ENCODE results near the gene NME4.

Gene NME4

DNA sequence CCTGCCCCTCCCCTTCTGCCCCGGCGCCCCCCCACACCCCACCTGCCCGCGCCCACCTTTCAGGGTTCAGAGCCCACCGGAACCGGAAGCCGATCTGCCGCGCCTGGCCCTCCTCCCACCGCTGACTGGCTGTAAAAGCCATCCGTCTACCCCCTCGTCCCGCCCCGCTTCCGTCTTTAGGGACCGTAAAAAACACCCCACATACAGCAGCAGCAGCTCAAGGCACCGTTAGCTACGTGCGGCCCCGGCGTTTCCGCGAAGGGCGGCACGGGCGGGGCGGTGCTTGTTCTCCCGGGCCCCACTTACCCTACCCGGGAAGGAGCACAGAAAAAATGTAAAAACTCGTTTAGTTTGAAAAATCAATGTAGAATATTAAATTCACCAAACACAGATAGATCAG, 26.6 kb upstream of the NME4 start, which contains the start of gene MRPL28:
TSS of gene MRPL28 (minus strand) at position 96 of the 400 bp plus-strand sequence. CDS start 320 bp downstream, outside the sequence.
- TF ChIP-seq ZFX (IDR thresholded peaks at IDR 0.05; ENCODE audit: borderline replicate concordance) = no peak
- TF ChIP-seq, protein P1, sequence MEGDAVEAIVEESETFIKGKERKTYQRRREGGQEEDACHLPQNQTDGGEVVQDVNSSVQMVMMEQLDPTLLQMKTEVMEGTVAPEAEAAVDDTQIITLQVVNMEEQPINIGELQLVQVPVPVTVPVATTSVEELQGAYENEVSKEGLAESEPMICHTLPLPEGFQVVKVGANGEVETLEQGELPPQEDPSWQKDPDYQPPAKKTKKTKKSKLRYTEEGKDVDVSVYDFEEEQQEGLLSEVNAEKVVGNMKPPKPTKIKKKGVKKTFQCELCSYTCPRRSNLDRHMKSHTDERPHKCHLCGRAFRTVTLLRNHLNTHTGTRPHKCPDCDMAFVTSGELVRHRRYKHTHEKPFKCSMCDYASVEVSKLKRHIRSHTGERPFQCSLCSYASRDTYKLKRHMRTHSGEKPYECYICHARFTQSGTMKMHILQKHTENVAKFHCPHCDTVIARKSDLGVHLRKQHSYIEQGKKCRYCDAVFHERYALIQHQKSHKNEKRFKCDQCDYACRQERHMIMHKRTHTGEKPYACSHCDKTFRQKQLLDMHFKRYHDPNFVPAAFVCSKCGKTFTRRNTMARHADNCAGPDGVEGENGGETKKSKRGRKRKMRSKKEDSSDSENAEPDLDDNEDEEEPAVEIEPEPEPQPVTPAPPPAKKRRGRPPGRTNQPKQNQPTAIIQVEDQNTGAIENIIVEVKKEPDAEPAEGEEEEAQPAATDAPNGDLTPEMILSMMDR (IDR thresholded peaks at IDR 0.05) = no peak
- peak within 1 kb of the TSS; percentile 71 for H3K27ac ChIP-seq

DNA sequence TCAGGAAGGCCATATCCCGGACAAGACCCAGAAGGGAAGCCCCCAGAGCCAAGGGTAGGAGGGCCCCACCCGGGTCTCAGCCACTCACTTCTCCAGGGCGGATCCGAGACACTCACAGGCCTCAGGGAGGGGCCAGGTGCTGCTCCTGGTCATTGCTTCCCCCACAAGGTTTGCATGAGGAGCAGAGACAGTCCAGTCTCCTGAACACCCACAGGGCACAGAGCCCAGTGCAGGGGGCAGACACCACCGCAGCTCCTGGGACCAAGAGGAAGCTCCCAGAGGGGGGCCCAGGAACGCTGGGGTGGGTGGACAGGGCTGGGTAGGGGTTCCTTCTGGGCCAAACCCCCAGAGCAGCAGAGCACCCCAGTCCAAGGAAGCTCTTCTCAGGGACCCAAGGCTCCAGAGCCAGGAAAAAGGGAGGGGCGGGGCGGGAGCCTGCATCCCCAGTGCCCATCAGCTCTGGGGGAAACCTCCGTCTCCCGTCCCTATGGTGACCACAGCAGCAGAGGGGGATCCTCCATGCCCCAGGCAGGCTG, 26.0 kb upstream of the NME4 start:
- H3K27ac ChIP-seq = peak overlapping the region; percentile 71

GRCh38 chr16:371515-372301, 25.3 kb upstream of the NME4 start:
- TF ChIP-seq, protein P1 (IDR thresholded peaks at IDR 0.05) = no peak
- TF ChIP-seq ZFX (IDR thresholded peaks at IDR 0.05; ENCODE audit: borderline replicate concordance) = no peak
- peak overlapping the region; percentile 71 for H3K27ac ChIP-seq

More for the DNA sequence above, 26.0 kb upstream of the NME4 start:
- no peak for TF ChIP-seq ZFX (IDR thresholded peaks at IDR 0.05; ENCODE audit: borderline replicate concordance)
- TF ChIP-seq, protein P1 (IDR thresholded peaks at IDR 0.05) = no peak

- no peak for TF ChIP-seq ZFX (IDR thresholded peaks at IDR 0.05; ENCODE audit: borderline replicate concordance)
- TF ChIP-seq, protein P1 (IDR thresholded peaks at IDR 0.05) = no peak
- H3K27ac ChIP-seq = no peak overlapping the region
Observed at GRCh38 chr16:372302-372983, 24.6 kb upstream of the NME4 start.

GRCh38 chr16:373020-373598, 23.9 kb upstream of the NME4 start:
- TF ChIP-seq, protein P1 (IDR thresholded peaks at IDR 0.05) = no peak
- TF ChIP-seq ZFX (IDR thresholded peaks at IDR 0.05; ENCODE audit: borderline replicate concordance) = no peak
- no peak overlapping the region for H3K27ac ChIP-seq

GRCh38 chr16:373848-374615, 23.0 kb upstream of the NME4 start:
- H3K27ac ChIP-seq = no peak overlapping the region
- TF ChIP-seq ZFX (IDR thresholded peaks at IDR 0.05; ENCODE audit: borderline replicate concordance) = no peak
- TF ChIP-seq, protein P1 (IDR thresholded peaks at IDR 0.05) = no peak
